Measurements from ENCODE around the gene OFD1. TPM values are rescaled to one million over a fixed set of nuclear protein-coding genes. Genes with fewer than 3 reads are reported as not detected.

Gene OFD1
- total and polyA plus RNA-seq, 2 of the 8 experiments (the other 6 are each of a cell fraction or from before 2014, with no cell fraction given): 8.0 to 23.4 TPM

- peaks cover 0 to 10% of the 10 kb centered on the region in 2 experiments; a peak in 2 of 4 replicates for H3K79me2 ChIP-seq (ENCODE audit: control insufficient read depth in 1 of 2, insufficient read depth in 2 of 2, low read length in 2 of 2)
- no peak for FAIRE-seq
- no peak for TF ChIP-seq NANOG (IDR thresholded peaks at IDR 0.05; ENCODE audit: insufficient read depth, low read depth, low read length, poor library complexity, severe bottlenecking)
- TF ChIP-seq CBX5 (IDR thresholded peaks at IDR 0.05; ENCODE audit: low read depth, low read length): no peak
- TF ChIP-seq JUN (IDR thresholded peaks at IDR 0.05; ENCODE audit: low read depth, low read length): no peak
- TF ChIP-seq SIN3A (conservative IDR thresholded peaks at IDR 0.05 in 1 of 2, IDR thresholded peaks at IDR 0.05 in 1 of 2; ENCODE audit: low read depth in 1 of 2, low read length in 2 of 2): no peak
- TF ChIP-seq CBX8 (IDR thresholded peaks at IDR 0.05; ENCODE audit: borderline replicate concordance, low read depth, low read length): no peak
- TF ChIP-seq BCL11A (IDR thresholded peaks at IDR 0.05; ENCODE audit: low read depth in 2 of 2, low read length in 2 of 2): no peak
- TF ChIP-seq RBBP5 (IDR thresholded peaks at IDR 0.05; ENCODE audit: borderline replicate concordance, low read depth, low read length): no peak
- no peak for TF ChIP-seq CTBP2 (IDR thresholded peaks at IDR 0.05; ENCODE audit: borderline replicate concordance, insufficient read depth, insufficient read length, low read length)
- TF ChIP-seq GABPA (IDR thresholded peaks at IDR 0.05; ENCODE audit: borderline replicate concordance, insufficient read depth, low read length): no peak
- no peak for TF ChIP-seq SRF (IDR thresholded peaks at IDR 0.05; ENCODE audit: low read depth, low read length)
- TF ChIP-seq FOSL1 (IDR thresholded peaks at IDR 0.05; ENCODE audit: insufficient read depth, low read depth, low read length): no peak
- no peak for TF ChIP-seq E2F6 (IDR thresholded peaks at IDR 0.05)
Measured at GRCh38 chrX:13685126-13685763, 49.3 kb upstream of the OFD1 start.

More at GRCh38 chrX:13685126-13685763, 49.3 kb upstream of the OFD1 start:
- H3K79me1 ChIP-seq (ENCODE audit: low read depth, low read length): no peaks in the 10 kb centered on the region
- H3K56ac ChIP-seq (replicated peaks; ENCODE audit: insufficient read length, low read depth, low read length): no peak overlapping the region
- no peak overlapping the region for H2BK12ac ChIP-seq (ENCODE audit: low read depth, low read length)
- WGBS, 2 experiments (ENCODE audit: extremely low coverage in 1 of 2, insufficient coverage in 1 of 2, insufficient read length in 1 of 2, insufficient replicate concordance in 2 of 2, low coverage in 1 of 2, low lambda C conversion rate in 2 of 2, missing lambda C conversion rate in 1 of 2): 87% methylated on average over 3 of the region's 3 CpGs; no CpG with 5 or more reads in 1 of the 2 experiments
- no peak overlapping the region for H3K4me2 ChIP-seq (ENCODE audit: insufficient read depth in 1 of 2, low read depth in 2 of 2, low read length in 2 of 2)
- H3K4me3 ChIP-seq (ENCODE audit: extremely low read depth in 1 of 4, insufficient read depth in 2 of 4, low read depth in 3 of 4, low read length in 4 of 4): no peak overlapping the region
- H3K4me1 ChIP-seq (replicated peaks in 1 of 4; ENCODE audit: control insufficient read depth in 3 of 4, insufficient read depth in 4 of 4, low read length in 3 of 4): no peaks in the 10 kb centered on the region
- no peaks in the 10 kb centered on the region for H4K20me1 ChIP-seq (replicated peaks in 1 of 2; ENCODE audit: control insufficient read depth in 1 of 2, insufficient read depth in 2 of 2, low read length in 2 of 2)
- peaks cover 4% of the 10 kb centered on the region; the same call in 1 of the 2 replicates for H3K23me2 ChIP-seq (ENCODE audit: low read depth, low read length)
- no peak overlapping the region for H2AK5ac ChIP-seq (ENCODE audit: low read depth, low read length)
- no peak overlapping the region for H3K23ac ChIP-seq (ENCODE audit: insufficient read length)
- H3K18ac ChIP-seq (ENCODE audit: extremely low read depth, low read length): no peak overlapping the region
- H2BK20ac ChIP-seq (ENCODE audit: low read length): no peak overlapping the region
- H3K9ac ChIP-seq (replicated peaks in 1 of 4; ENCODE audit: extremely low read depth in 1 of 4, low read depth in 3 of 4, low read length in 3 of 4): no peak overlapping the region
- H3K27ac ChIP-seq (ENCODE audit: low read depth, low read length): no peak overlapping the region
- H2AFZ ChIP-seq (ENCODE audit: low read length): no peak overlapping the region
- ChIA-PET CTCF (ENCODE audit: partially characterized antibody) (no interaction called here), POLR2A (ENCODE audit: partially characterized antibody) (no interaction called here)
- H3K27me3 ChIP-seq (replicated peaks in 1 of 4; ENCODE audit: control insufficient read depth in 3 of 4, extremely low read depth in 1 of 4, insufficient read depth in 3 of 4, low read length in 3 of 4): peaks cover 0 to 2% (median 0%) of the 10 kb centered on the region in 4 experiments; a peak in 2 of 7 replicates
- no peak overlapping the region for H3K14ac ChIP-seq (ENCODE audit: insufficient read length)
- H4K91ac ChIP-seq (replicated peaks; ENCODE audit: insufficient read length, low read length): no peak overlapping the region
- no peaks in the 10 kb centered on the region for H3K9me3 ChIP-seq (ENCODE audit: insufficient read depth in 2 of 2, low read depth in 1 of 2, low read length in 1 of 2)
- no peak overlapping the region for H4K8ac ChIP-seq (ENCODE audit: extremely low read depth, insufficient read depth, low read length)
- no peak overlapping the region for H2BK15ac ChIP-seq (ENCODE audit: low read length)
- no peak overlapping the region for H4K5ac ChIP-seq (ENCODE audit: insufficient read length, low read depth, low read length)
- no peak overlapping the region for H2BK5ac ChIP-seq (ENCODE audit: low read depth, low read length)
- no peak overlapping the region for H3K4ac ChIP-seq (replicated peaks; ENCODE audit: insufficient read length, low read depth, low read length)
- H3K36me3 ChIP-seq (ENCODE audit: control insufficient read depth in 2 of 4, insufficient read depth in 4 of 4, low read length in 3 of 4): no peaks in the 10 kb centered on the region
- DNase-seq (ENCODE audit: low read depth in 1 of 2, low spot score in 2 of 2): no peak
- H2BK120ac ChIP-seq (replicated peaks; ENCODE audit: low read depth, low read length): no peak overlapping the region

Measured in H1 (cell line).